Activated T-helper 1 cell treated with anti-CD3 and anti-CD28 coated beads, Interleukin-12 subunit alpha, Interleukin-12 subunit beta, Interleukin-2, Interleukin-4 antibody, amounts not matched to agents 30 ng/mL and 10 ng/mL and 1 ng/mL, durations not matched to agents 14 hours and 24 hours and 36 hours (primary cell): Measurements from ENCODE around the gene SLC35F3. TPM values are rescaled to one million over a fixed set of nuclear protein-coding genes. Genes with fewer than 3 reads are reported as not detected.

Experiments
- DNase-seq: peaks from one replicate; pipeline ENCODE4 v3.0.0; 2021; ENCODE audit warnings: low spot score
- H3K27ac Mint-ChIP-seq: one replicate; pipeline ENCODE4 v1.8.0; 2021; ENCODE audit warnings: mild to moderate bottlenecking, mixed read lengths
- H3K27me3 Mint-ChIP-seq: one replicate; pipeline ENCODE4 v1.8.0; 2022; ENCODE audit warnings: mild to moderate bottlenecking, moderate library complexity, mixed read lengths; ENCODE audit not compliant: insufficient read depth
- H3K36me3 Mint-ChIP-seq: one replicate; pipeline ENCODE4 v1.8.0; 2021; ENCODE audit warnings: low read depth, mixed read lengths
- H3K4me1 Mint-ChIP-seq: one replicate; pipeline ENCODE4 v1.8.0; 2021; ENCODE audit warnings: low read depth, mixed read lengths
- H3K4me3 Mint-ChIP-seq: one replicate; pipeline ENCODE4 v1.8.0; 2021; ENCODE audit warnings: mild to moderate bottlenecking, moderate library complexity, mixed read lengths
- H3K9me3 Mint-ChIP-seq: one replicate; pipeline ENCODE4 v1.8.0; 2021; ENCODE audit warnings: mixed read lengths
- intact Hi-C: fragments of 100-400 bp; cut with micrococcal nuclease; formaldehyde crosslinking; loops from one replicate; pipeline ENCODE4 v1.15.1; 2024
- total RNA-seq: library from RNA; stranded (reverse); gene quantifications from 2 replicates; pipeline ENCODE4 v1.2.3, GENCODE V29; 2022

SLC35F3 gene
- total RNA-seq, 1 donor from 2014 or later: 7.9 TPM

GRCh38 chr1:234280500-234280899 lies 376.0 kb downstream of the SLC35F3 start:
- intact Hi-C loops: no loop called here

GRCh38 chr1:234281826-234282489 lies 377.5 kb downstream of the SLC35F3 start:
- Mint-ChIP-seq H3K27ac (no peak overlapping the region), H3K27me3 (peaks cover 5% of the 10 kb centered on the region), H3K9me3 (no peaks in the 10 kb centered on the region), H3K4me3 (no peak overlapping the region), H3K36me3 (no peaks in the 10 kb centered on the region), H3K4me1 (no peaks in the 10 kb centered on the region)
- DNase-seq: no peak
- intact Hi-C loops: no loop called here

More at GRCh38 chr1:234280500-234280899, 376.0 kb downstream of the SLC35F3 start:
- Mint-ChIP-seq H3K27me3 (peaks cover 5% of the 10 kb centered on the region), H3K4me3 (no peak overlapping the region), H3K36me3 (no peaks in the 10 kb centered on the region), H3K4me1 (no peaks in the 10 kb centered on the region), H3K27ac (no peak overlapping the region), H3K9me3 (no peaks in the 10 kb centered on the region)
- no peak for DNase-seq

DNA sequence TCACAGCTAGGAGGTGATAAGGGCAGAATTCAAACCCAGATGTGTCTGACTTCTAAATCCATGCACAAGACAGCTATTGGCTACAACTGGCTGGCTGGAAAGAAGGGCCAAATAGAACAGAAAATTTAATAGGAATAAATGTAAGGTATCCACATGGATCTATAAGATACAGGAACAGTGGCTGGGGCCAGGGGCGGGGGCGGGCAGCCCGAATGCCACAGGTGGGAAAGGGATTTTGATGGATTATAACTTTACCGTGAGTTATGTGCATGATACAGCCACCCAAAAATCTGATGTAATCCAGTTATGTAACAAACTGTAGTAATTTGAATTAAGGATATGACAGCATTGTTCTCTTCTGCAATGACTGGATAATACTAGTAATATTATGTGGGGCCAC lies 381.7 kb downstream of the SLC35F3 start:
- peaks cover 10% of the 10 kb centered on the region for H3K27me3 Mint-ChIP-seq

DNA sequence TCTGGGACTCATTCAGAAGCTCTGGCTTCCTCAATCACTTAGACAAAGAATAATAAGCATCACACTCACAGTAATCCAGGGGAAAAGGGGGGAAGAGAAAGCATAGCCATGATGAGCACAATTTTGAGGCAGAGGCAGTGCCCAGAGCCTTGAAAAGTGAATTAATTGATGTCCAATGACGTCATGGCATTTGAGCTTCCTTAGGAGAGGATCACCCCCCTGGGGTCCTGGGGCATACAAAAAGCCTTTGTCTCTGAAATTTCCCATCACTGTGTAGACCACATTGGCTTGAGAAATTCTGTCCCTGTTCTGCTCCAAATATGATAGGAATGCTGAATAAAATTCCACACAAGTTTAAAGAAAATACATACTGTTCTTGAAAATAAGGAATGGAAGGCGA lies 384.5 kb downstream of the SLC35F3 start:
- Mint-ChIP-seq H3K9me3 (peaks cover 13% of the 10 kb centered on the region), H3K27ac (no peak overlapping the region), H3K36me3 (peaks cover 3% of the 10 kb centered on the region), H3K27me3 (peaks cover 14% of the 10 kb centered on the region), H3K4me1 (no peaks in the 10 kb centered on the region), H3K4me3 (no peak overlapping the region)
- intact Hi-C loops: no loop called here
- DNase-seq: no peak

More for the DNA sequence above, 381.7 kb downstream of the SLC35F3 start:
- no peaks in the 10 kb centered on the region for H3K4me1 Mint-ChIP-seq
- H3K9me3 Mint-ChIP-seq: peaks cover 13% of the 10 kb centered on the region
- no peak overlapping the region for H3K4me3 Mint-ChIP-seq
- intact Hi-C loops: no loop called here
- H3K36me3 Mint-ChIP-seq: peaks cover 1% of the 10 kb centered on the region
- H3K27ac Mint-ChIP-seq: no peak overlapping the region
- no peak for DNase-seq

DNA sequence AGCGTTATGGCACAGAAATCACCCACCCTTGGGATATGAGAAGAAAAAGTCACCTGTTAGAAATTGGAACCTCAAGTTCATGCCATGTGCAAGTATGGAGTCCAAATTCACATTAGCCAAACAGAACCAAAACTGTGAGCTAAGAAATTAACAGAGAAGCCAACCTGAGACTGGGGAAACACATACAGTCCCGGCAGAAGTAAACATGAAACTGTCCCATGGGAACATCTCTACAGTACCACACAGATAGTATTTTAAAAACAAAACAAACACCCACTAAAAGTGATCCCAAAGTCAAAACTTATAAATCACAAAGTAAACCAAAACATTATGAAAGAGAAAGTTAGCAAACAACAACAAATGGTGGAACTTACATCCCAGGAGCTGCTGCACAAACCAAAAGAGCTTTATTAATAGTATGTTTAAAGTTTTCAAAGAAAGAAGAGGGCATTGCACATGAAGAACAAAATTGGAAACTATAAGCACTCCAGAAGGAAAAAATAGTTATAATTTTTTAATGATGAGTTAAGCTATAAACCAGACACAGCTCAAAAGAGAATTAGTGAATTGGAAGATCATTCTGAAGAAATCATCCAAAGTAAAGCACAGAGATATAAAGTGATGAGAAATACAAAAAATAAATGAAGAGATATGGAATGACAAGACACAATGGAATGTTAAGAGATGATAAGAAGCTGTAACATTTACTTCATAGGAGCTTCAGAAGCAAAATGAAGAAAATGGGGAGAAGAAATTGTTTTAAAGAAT lies 385.2 kb downstream of the SLC35F3 start:
- Mint-ChIP-seq H3K4me1 (no peaks in the 10 kb centered on the region), H3K9me3 (peaks cover 13% of the 10 kb centered on the region), H3K27me3 (peaks cover 15% of the 10 kb centered on the region), H3K27ac (no peak overlapping the region), H3K36me3 (peaks cover 3% of the 10 kb centered on the region), H3K4me3 (no peak overlapping the region)
- intact Hi-C loops: no loop called here
- DNase-seq: no peak

DNA sequence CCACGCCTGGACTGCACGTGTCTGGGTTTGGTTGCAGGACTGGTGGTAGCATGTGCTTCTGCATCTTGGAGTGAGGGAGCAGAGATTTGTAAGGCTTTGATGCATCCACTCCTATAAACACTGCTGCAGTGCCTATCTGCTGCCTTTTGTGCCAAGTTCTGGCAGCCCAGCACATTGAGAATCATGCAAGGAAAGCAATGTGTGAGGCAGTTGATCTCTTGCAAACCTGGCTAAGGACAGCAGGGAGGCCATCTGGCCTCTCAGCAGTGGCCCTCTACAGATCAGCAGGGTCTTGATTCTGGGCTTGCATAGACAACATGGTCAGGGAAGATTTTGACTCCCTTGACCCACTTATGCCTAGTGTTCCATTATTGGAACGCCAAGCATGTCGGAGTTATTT lies 387.5 kb downstream of the SLC35F3 start:
- intact Hi-C loops: no loop called here
- H3K27me3 Mint-ChIP-seq: peaks cover 14% of the 10 kb centered on the region
- H3K4me1 Mint-ChIP-seq: no peaks in the 10 kb centered on the region
- DNase-seq: no peak
- peaks cover 13% of the 10 kb centered on the region for H3K9me3 Mint-ChIP-seq
- peaks cover 5% of the 10 kb centered on the region for H3K36me3 Mint-ChIP-seq
- no peak overlapping the region for H3K27ac Mint-ChIP-seq
- H3K4me3 Mint-ChIP-seq: no peak overlapping the region

- Mint-ChIP-seq H3K27me3 (peaks cover 17% of the 10 kb centered on the region), H3K27ac (no peak overlapping the region), H3K9me3 (peaks cover 13% of the 10 kb centered on the region), H3K4me1 (no peaks in the 10 kb centered on the region), H3K4me3 (no peak overlapping the region), H3K36me3 (peaks cover 5% of the 10 kb centered on the region)
- DNase-seq: no peak
- intact Hi-C loops: no loop called here
Observed at GRCh38 chr1:234292548-234292947, 388.1 kb downstream of the SLC35F3 start.

DNA sequence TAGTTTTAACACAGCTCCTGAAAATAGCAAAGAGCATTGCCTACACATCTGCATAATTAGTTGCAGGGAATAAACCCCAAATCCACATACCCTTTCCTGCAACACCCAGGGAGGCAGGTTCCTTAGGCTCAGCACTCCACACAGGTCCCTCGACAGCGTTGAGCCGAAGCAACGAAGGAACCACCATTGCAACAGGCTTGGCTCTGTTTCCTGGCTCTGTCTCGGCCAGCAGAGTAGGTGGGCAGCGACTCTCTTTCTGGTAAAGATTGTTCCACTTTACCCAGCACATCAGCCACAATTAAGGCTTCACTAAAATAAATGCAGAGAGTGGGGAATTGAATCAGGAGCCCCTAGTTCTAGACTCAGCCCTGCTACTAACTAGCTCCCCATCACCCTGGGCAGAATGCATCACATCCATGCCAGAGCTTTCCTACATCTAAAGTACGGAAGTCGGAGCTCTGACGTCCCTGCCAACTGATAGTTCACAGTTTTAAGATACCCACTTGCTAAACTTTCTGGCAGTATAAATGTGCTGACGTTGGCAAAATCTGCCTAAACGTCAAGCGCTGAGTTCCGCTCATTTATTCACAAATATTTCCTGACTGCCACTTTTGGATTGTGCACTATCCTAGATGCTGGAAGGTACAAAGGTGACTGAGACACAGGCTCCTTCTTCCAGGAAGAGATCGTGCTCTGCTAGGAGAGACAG lies 389.8 kb downstream of the SLC35F3 start:
- Mint-ChIP-seq H3K9me3 (peaks cover 7% of the 10 kb centered on the region), H3K27ac (no peak overlapping the region), H3K4me3 (no peak overlapping the region), H3K27me3 (peaks cover 25% of the 10 kb centered on the region), H3K36me3 (peaks cover 4% of the 10 kb centered on the region), H3K4me1 (no peaks in the 10 kb centered on the region)
- intact Hi-C loops: no loop called here
- DNase-seq: no peak

- Mint-ChIP-seq H3K4me1 (no peaks in the 10 kb centered on the region), H3K27ac (no peak overlapping the region), H3K36me3 (peaks cover 4% of the 10 kb centered on the region), H3K9me3 (peaks cover under 1% of the 10 kb centered on the region), H3K4me3 (no peak overlapping the region), H3K27me3 (peaks cover 25% of the 10 kb centered on the region)
- intact Hi-C loops: no loop called here
- no peak for DNase-seq
Observed at GRCh38 chr1:234295068-234295467, 390.6 kb downstream of the SLC35F3 start.

DNA sequence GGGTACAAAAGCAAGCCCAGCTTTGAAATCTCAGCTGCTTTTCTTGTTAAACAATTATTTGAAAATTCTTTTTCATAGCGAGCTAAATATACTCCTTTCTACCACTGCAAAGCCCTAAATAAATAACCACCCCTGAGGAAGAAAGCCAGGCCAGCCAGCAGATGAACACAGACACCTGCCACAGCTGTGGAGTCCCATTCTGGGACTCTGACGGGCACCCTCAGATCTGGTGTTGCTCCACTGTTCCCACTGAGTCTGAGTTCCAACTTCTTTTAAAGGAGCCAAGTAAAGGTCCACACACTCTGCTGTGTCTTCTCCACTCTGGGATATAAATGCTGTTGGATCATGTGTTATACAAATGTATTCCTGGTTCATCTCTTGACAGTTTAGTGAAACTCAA lies 391.1 kb downstream of the SLC35F3 start:
- no peaks in the 10 kb centered on the region for H3K9me3 Mint-ChIP-seq
- intact Hi-C loops: no loop called here
- H3K4me1 Mint-ChIP-seq: no peaks in the 10 kb centered on the region
- peaks cover 4% of the 10 kb centered on the region for H3K36me3 Mint-ChIP-seq
- no peak for DNase-seq
- H3K27ac Mint-ChIP-seq: no peak overlapping the region
- H3K4me3 Mint-ChIP-seq: no peak overlapping the region
- peaks cover 25% of the 10 kb centered on the region for H3K27me3 Mint-ChIP-seq

DNA sequence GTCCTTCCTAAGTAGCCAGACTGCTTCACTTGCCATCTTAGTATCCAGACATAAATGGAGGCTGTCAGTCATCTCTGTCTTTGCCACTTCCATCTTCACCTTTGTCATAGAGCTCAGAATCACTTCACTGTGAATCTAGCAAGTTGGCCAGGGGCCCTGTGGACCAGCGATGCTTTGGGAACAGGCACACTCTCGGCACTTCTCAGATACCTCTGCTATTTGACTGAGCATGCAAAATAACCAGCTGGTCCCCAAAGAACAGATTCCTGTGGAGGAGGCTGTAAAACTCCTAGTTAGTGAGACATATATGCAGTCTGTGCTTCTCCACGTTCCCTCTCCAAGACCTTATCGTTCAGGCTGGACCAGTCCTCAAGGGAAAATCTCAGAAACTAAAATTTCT lies 392.0 kb downstream of the SLC35F3 start:
- Mint-ChIP-seq H3K4me3 (no peak overlapping the region), H3K9me3 (no peaks in the 10 kb centered on the region), H3K27ac (no peak overlapping the region), H3K27me3 (peaks cover 22% of the 10 kb centered on the region), H3K4me1 (no peaks in the 10 kb centered on the region), H3K36me3 (peaks cover 4% of the 10 kb centered on the region)
- intact Hi-C loops: no loop called here
- DNase-seq: no peak

- Mint-ChIP-seq H3K9me3 (no peaks in the 10 kb centered on the region), H3K27ac (no peak overlapping the region), H3K4me1 (no peaks in the 10 kb centered on the region), H3K36me3 (peaks cover 2% of the 10 kb centered on the region), H3K4me3 (no peak overlapping the region), H3K27me3 (peaks cover 21% of the 10 kb centered on the region)
- intact Hi-C loops: no loop called here
- DNase-seq: no peak
Observed at GRCh38 chr1:234297668-234298067, 393.2 kb downstream of the SLC35F3 start.

DNA sequence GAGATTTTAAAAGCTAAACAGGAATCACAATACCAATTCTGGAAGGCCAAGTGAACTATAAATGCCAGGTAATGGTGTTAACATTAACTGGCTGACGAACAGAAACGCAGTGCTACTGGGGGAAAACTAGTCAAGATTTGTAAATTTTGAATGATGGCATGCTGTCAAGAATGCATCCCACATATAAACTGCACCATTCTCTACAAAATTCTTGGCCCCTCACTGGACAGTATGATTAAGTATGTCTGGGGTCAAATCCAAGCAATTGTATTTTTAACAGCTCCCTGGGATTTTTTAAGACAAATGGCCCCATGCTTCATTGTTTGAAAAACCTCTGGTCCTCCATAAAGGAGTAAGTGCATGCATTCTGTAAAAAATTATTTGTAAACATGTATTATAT lies 395.6 kb downstream of the SLC35F3 start:
- H3K27me3 Mint-ChIP-seq: peaks cover 20% of the 10 kb centered on the region
- H3K4me3 Mint-ChIP-seq: no peak overlapping the region
- no peaks in the 10 kb centered on the region for H3K4me1 Mint-ChIP-seq
- no peak overlapping the region for H3K27ac Mint-ChIP-seq
- intact Hi-C loops: no loop called here
- H3K9me3 Mint-ChIP-seq: no peaks in the 10 kb centered on the region
- peaks cover 4% of the 10 kb centered on the region for H3K36me3 Mint-ChIP-seq
- DNase-seq: no peak
